ENCODE data around the gene BAIAP2. TPM values are rescaled to one million over a fixed set of nuclear protein-coding genes. Genes with fewer than 3 reads are reported as not detected.

Gene BAIAP2
- total RNA-seq, 1 donor from 2014 or later: 48.9 TPM

DNA sequence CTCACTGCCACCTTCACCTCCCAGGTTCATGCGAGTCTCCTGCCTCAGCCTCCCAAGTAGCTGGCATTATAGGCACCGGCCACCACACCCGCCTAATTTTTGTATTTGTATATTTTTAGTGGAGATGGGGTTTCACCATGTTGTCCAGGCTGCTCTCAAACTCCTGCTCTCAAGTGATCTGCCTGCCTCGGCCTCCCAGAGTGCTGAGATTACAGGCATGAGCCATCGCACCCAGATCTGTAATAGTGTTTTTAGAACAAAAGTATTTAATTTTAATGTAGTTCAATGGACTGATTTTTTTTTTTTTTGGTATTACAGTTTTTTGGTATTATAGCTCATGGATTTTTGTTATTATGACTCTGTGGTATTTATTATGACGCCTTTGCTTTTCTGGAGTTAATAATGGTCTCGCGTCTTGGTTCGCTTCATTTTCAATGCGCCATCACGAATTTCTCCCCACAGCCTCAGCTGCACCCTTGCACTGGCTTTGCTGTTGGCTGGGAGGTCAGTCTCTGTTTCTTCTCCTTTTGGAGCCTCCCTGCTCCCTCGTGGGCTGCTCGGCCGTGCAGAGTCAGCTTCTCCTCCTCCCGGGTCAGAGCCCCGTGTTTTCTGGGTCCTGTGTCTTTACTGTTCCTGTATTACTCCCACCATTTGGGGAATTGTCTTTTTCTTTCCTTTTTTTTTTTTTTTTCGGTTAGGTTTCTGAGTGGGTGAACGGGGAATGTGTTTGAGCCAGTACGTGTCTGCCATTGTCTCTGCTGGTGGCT, 27.2 kb downstream of the BAIAP2 start:
- peaks cover 55% of the 10 kb centered on the region for H3K4me1 Mint-ChIP-seq
- H3K27me3 Mint-ChIP-seq (ENCODE audit: low read depth): no peaks in the 10 kb centered on the region
- H3K9me3 Mint-ChIP-seq: no peaks in the 10 kb centered on the region
- peaks cover 16% of the 10 kb centered on the region for H3K36me3 Mint-ChIP-seq
- TF ChIP-seq CTCF (IDR thresholded peaks at IDR 0.05; ENCODE audit: unreplicated experiment): no peak
- no peak for DNase-seq (ENCODE audit: low spot score in 2 of 2, unreplicated experiment in 2 of 2)
- no peak overlapping the region for H3K4me3 Mint-ChIP-seq
- no peak overlapping the region for H3K27ac Mint-ChIP-seq

GRCh38 chr17:81063106-81064093, 28.4 kb downstream of the BAIAP2 start:
- no peak overlapping the region for H3K4me3 Mint-ChIP-seq
- H3K27me3 Mint-ChIP-seq (ENCODE audit: low read depth): no peaks in the 10 kb centered on the region
- peak overlapping the region; percentile 43 for H3K27ac Mint-ChIP-seq
- H3K36me3 Mint-ChIP-seq: peaks cover 16% of the 10 kb centered on the region
- no peak for TF ChIP-seq CTCF (IDR thresholded peaks at IDR 0.05; ENCODE audit: unreplicated experiment)
- no peaks in the 10 kb centered on the region for H3K9me3 Mint-ChIP-seq
- no peak for DNase-seq (ENCODE audit: low spot score in 2 of 2, unreplicated experiment in 2 of 2)
- H3K4me1 Mint-ChIP-seq: peaks cover 43% of the 10 kb centered on the region

DNA sequence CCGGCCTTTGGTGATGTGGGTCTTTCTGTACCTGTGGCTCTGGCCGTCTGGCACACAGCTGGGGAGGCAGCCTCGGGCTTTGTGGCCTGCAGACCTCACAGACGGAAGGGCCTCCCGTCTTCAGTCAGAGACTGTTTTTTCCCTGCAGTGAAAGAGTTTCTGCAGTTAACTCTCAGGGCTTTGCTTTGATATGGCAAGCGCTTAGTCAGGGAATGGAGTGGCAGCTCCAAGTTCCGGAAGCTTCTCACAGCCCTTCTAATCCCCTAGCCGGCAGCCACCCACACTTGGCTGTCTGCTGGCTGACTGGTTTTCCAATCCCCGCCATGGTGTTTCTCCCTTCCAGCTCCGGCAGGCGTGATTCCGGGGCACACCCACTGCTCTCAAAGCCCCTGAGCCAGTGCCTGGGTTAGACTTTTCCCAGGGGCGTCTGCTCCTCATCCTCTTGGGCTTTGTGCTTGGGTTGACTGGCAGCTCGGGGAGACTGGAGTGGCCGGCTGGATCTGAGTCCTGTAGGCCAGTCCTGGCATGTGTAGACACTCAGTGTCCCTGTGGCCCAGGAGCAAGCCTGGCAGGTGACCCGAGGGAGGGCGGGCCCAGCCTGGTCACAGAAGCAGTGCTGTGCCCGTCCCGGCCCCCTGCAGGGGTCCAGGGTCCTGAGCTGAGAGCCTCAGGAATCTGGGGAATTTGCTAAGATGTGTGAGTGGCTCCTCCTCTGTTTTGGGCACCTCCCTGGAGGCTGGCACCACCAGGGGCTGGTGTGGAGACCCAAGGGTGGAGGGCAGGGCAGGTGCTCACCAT, 29.9 kb downstream of the BAIAP2 start:
- no peak for TF ChIP-seq CTCF (IDR thresholded peaks at IDR 0.05; ENCODE audit: unreplicated experiment)
- H3K9me3 Mint-ChIP-seq: no peaks in the 10 kb centered on the region
- H3K36me3 Mint-ChIP-seq: peaks cover 16% of the 10 kb centered on the region
- H3K27ac Mint-ChIP-seq: peak overlapping the region; percentile 79
- H3K4me1 Mint-ChIP-seq: peaks cover 40% of the 10 kb centered on the region
- no peaks in the 10 kb centered on the region for H3K27me3 Mint-ChIP-seq (ENCODE audit: low read depth)
- DNase-seq (ENCODE audit: low spot score in 2 of 2, unreplicated experiment in 2 of 2): no peak
- no peak overlapping the region for H3K4me3 Mint-ChIP-seq

DNA sequence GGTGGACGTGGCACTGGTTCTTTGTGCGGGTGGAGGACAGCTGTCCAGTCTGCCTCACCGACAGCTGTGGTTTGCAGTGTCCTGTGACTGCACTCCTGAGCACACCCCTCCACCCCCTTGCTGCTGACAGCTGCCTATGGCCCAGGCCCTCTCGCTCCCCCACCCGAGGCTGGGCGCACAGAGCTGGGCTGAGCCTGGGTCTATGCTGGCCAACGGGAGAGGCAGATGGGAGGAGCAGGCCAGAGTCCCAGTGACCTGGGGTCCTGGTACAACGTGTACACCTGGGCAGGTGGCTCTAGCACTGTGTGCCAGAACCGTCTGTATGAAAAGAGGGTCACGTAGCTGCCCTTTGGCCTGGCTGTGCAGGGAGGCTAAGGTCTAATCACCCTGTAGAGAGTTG, 30.5 kb downstream of the BAIAP2 start:
- H3K27ac Mint-ChIP-seq: no peak overlapping the region
- DNase-seq (ENCODE audit: low spot score in 2 of 2, unreplicated experiment in 2 of 2): no peak
- peaks cover 16% of the 10 kb centered on the region for H3K36me3 Mint-ChIP-seq
- no peaks in the 10 kb centered on the region for H3K9me3 Mint-ChIP-seq
- no peaks in the 10 kb centered on the region for H3K27me3 Mint-ChIP-seq (ENCODE audit: low read depth)
- H3K4me1 Mint-ChIP-seq: peaks cover 33% of the 10 kb centered on the region
- no peak overlapping the region for H3K4me3 Mint-ChIP-seq
- no peak for TF ChIP-seq CTCF (IDR thresholded peaks at IDR 0.05; ENCODE audit: unreplicated experiment)

DNA sequence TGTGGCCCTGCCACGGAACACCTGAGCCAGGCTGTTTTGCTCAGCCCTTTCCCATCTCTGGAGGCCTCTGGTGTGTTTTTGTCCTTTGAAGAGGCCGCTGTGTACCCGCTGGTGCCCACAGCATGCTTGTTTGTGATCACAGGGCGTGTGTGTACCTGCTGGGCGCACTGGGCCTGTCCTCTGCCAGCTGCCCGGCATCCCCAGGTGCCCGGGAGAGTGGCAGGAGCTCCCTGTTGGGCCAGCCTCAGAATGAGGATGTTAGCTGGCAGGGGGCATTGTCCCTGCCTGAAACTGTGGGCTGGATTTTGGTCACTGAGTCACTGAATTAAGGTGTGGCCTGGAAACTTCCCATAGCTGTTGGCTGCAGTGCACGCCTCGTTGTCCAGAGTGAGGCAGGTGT, 31.1 kb downstream of the BAIAP2 start:
- H3K36me3 Mint-ChIP-seq: peaks cover 16% of the 10 kb centered on the region
- no peak for DNase-seq (ENCODE audit: low spot score in 2 of 2, unreplicated experiment in 2 of 2)
- no peak for TF ChIP-seq CTCF (IDR thresholded peaks at IDR 0.05; ENCODE audit: unreplicated experiment)
- no peaks in the 10 kb centered on the region for H3K27me3 Mint-ChIP-seq (ENCODE audit: low read depth)
- no peaks in the 10 kb centered on the region for H3K9me3 Mint-ChIP-seq
- H3K27ac Mint-ChIP-seq: no peak overlapping the region
- H3K4me3 Mint-ChIP-seq: no peak overlapping the region
- H3K4me1 Mint-ChIP-seq: peaks cover 32% of the 10 kb centered on the region
